ENCODE data around the gene PHLDB3.

GRCh38 chr19:43545981-43546380, 41.4 kb upstream of the PHLDB3 start:
- TF ChIP-seq POLR2AphosphoS5 (IDR thresholded peaks at IDR 0.05) = no peak
- no peak for TF ChIP-seq CTCF (IDR thresholded peaks at IDR 0.05)
- TF ChIP-seq POLR2A (IDR thresholded peaks at IDR 0.05) = no peak

Measured in breast epithelium (tissue), 3 donors.